GM12878 (cell line): Measurements from ENCODE around the gene SLC39A5. TPM values are rescaled to one million over a fixed set of nuclear protein-coding genes. Genes with fewer than 3 reads are reported as not detected.

Source experiments
- ATAC-seq: fragments of 200-7000 bp; cut with Tn5 transposase; 3 replicates; pipeline ENCODE4 v1.9.1; 2020; ENCODE audit warnings: mild to moderate bottlenecking, moderate library complexity
- BruUV-seq: library from RNA; stranded (reverse); fragments of 400-500 nt; replicated peaks from 2 replicates; lab custom pipeline; 2021; lab: Mats Ljungman, UMichigan
- CTCF ChIA-PET: fragments of 300-600 bp; sonication (Branson Sonifier 250); formaldehyde crosslinking; extraction: SDS; loops from one replicate; lab custom pipeline; 2021; ENCODE audit warnings: inconsistent platforms; lab: Yijun Ruan, JAX
- POLR2A ChIA-PET: fragments of 350-600 bp; formaldehyde crosslinking; extraction: SDS; loops from one replicate; lab custom pipeline; 2021; ENCODE audit warnings: inconsistent platforms; lab: Charles Lee
- RAD21 ChIA-PET: fragments of 300-600 bp; sonication (Branson Sonifier 250); formaldehyde crosslinking; loops from one replicate; lab custom pipeline; 2023; ENCODE audit warnings: antibody characterized with exemption; ENCODE audit not compliant: unreplicated experiment; lab: Charles Lee
- SMC1A ChIA-PET: fragments of 300-600 bp; sonication (Branson Sonifier 250); formaldehyde crosslinking; loops from one replicate; lab custom pipeline; 2023; ENCODE audit not compliant: unreplicated experiment, uncharacterized antibody; lab: Charles Lee
- DNase-seq: peaks from one replicate; pipeline ENCODE4 v3.0.0-alpha.2; 2011; ENCODE audit warnings: low read depth, low spot score
- FAIRE-seq: peaks from 3 replicates; lab custom pipeline; 2011; peaks lifted over from hg19 to GRCh38; lab: Jason Lieb, UNC
- H2AFZ ChIP-seq: 2 replicates; pipeline ENCODE4 v1.6.0; 2011; ENCODE audit warnings: low read depth, low read length, control low read depth; ENCODE audit not compliant: control insufficient read depth
- H3K27ac ChIP-seq: 2 replicates; pipeline ENCODE4 v1.5.1; 2011; ENCODE audit warnings: control low read depth; ENCODE audit not compliant: control insufficient read depth, insufficient read depth
- H3K27me3 ChIP-seq, 2 experiments: replicated peaks in 1 of 2; 2 replicates each; pipeline versions ENCODE4 v1.6.0 to v1.6.1; 2011; ENCODE audit warnings: low read length in 1 of 2; ENCODE audit not compliant: control insufficient read depth in 2 of 2, insufficient read depth in 2 of 2
- H3K36me3 ChIP-seq, 2 experiments: 2 replicates each; pipeline ENCODE4 v1.5.1; 2011; ENCODE audit warnings: low read length in 1 of 2; ENCODE audit not compliant: control insufficient read depth in 2 of 2, insufficient read depth in 2 of 2
- H3K4me1 ChIP-seq: 2 replicates; pipeline ENCODE4 v1.6.1; 2011; ENCODE audit warnings: mild to moderate bottlenecking, low read length, moderate library complexity, mixed read lengths; ENCODE audit not compliant: control insufficient read depth, insufficient read depth
- H3K4me2 ChIP-seq: 2 replicates; pipeline ENCODE4 v1.6.0; 2011; ENCODE audit warnings: control low read depth; ENCODE audit not compliant: control insufficient read depth, insufficient read depth
- H3K4me3 ChIP-seq: fragments of 200-600 bp; sonication (generic); 2 replicates; pipeline ENCODE4 v1.5.1; 2016
- H3K79me2 ChIP-seq: 2 replicates; pipeline ENCODE4 v1.6.0; 2011; ENCODE audit warnings: low read length; ENCODE audit not compliant: control insufficient read depth, insufficient read depth
- H3K9ac ChIP-seq: 2 replicates; pipeline ENCODE4 v1.8.0; 2011; ENCODE audit warnings: low read length, control low read depth, mixed read lengths; ENCODE audit not compliant: control insufficient read depth, insufficient read depth
- H3K9me3 ChIP-seq: replicated peaks from 3 replicates; pipeline ENCODE4 v1.5.1; 2011; ENCODE audit warnings: mild to moderate bottlenecking, low read length; ENCODE audit not compliant: control insufficient read depth, insufficient read depth
- H4K20me1 ChIP-seq: 2 replicates; pipeline ENCODE4 v1.6.0; 2011; ENCODE audit not compliant: control insufficient read depth, insufficient read depth
- CHD1 ChIP-seq: IDR thresholded peaks from 2 replicates; pipeline ENCODE4 v1.6.1; 2012; ENCODE audit warnings: low read depth, low read length, improper control_type of control experiment
- NBN ChIP-seq: fragments of 450-650 bp; IDR thresholded peaks from 2 replicates; pipeline ENCODE4 v1.6.1; 2016
- NR2C1 ChIP-seq: fragments of 450-650 bp; IDR thresholded peaks from 2 replicates; pipeline ENCODE4 v1.6.1; 2017; ENCODE audit warnings: antibody characterized with exemption, mild to moderate bottlenecking, moderate library complexity
- NR2F1 ChIP-seq: fragments of 450-650 bp; conservative IDR thresholded peaks from 2 replicates; pipeline ENCODE4 v1.6.1; 2017; ENCODE audit warnings: mild to moderate bottlenecking
- NRF1 ChIP-seq: conservative IDR thresholded peaks from 2 replicates; pipeline ENCODE4 v1.6.1; 2011; ENCODE audit warnings: mild to moderate bottlenecking, low read depth, low read length, improper control_type of control experiment
- SREBF2 ChIP-seq: IDR thresholded peaks from 2 replicates; pipeline ENCODE4 v1.6.1; 2012; ENCODE audit warnings: mild to moderate bottlenecking, low read length
- ZSCAN29 ChIP-seq: fragments of 450-650 bp; IDR thresholded peaks from 2 replicates; pipeline ENCODE4 v1.6.1; 2017; ENCODE audit warnings: mild to moderate bottlenecking, moderate library complexity
- WGBS: methylation state at CpG from one replicate; pipeline ENCODE4 v1.1.6; 2016; ENCODE audit warnings: low lambda C conversion rate; ENCODE audit not compliant: insufficient replicate concordance, insufficient coverage; ENCODE audit errors: missing lambda C conversion rate; 5-methylcytosine and 5-hydroxymethylcytosine counted together
- in situ Hi-C: fragments of 300-500 bp; cut with MboI; formaldehyde crosslinking; loops from 9 replicates; pipeline ENCODE4 v1.14.3; 2018; ENCODE audit warnings: mixed read lengths
- intact Hi-C: fragments of 100-400 bp; cut with micrococcal nuclease; formaldehyde crosslinking; loops from one replicate; pipeline ENCODE4 v1.14.2; 2022; ENCODE audit not compliant: unreplicated experiment
- polyA plus RNA-seq, 11 experiments: library from polyadenylated mRNA; depleted of rRNA in 4 of 11; unstranded in 6 of 11; stranded (reverse) in 5 of 11; fragments of >200 nt; fragmentation: Nextera tagmentation in 4 of 11; fragmentation: Illumina TruSeq in 1 of 11; extraction: Ambion mirVana in 4 of 11; extraction: Trizol in 1 of 11; gene quantifications; 1 replicate in 1 of 11; 2 replicates in 10 of 11; pipeline versions ENCODE4 v1.2.1 to v1.2.3, GENCODE V29; 2011 to 2016; ENCODE audit warnings: inconsistent platforms in 2 of 11, missing spikeins in 2 of 11, low read depth in 1 of 11
- total RNA-seq, 4 experiments: library from RNA; depleted of rRNA in 3 of 4; stranded (reverse); fragments of >200 nt in 3 of 4; fragmentation: Illumina TruSeq in 1 of 4; extraction: Trizol in 1 of 4; gene quantifications; 2 replicates each; pipeline versions ENCODE4 v1.2.1 to v1.2.3, GENCODE V29; 2013 to 2021
- TF ChIP-seq, protein P1 (sequence below): IDR thresholded peaks from 2 replicates; pipeline ENCODE4 v1.6.1; 2011; ENCODE audit warnings: low read depth, mild to moderate bottlenecking, low read length, moderate library complexity, borderline replicate concordance; ENCODE audit errors: extremely low read depth
- TF ChIP-seq, protein P2 (sequence below): fragments of 450-650 bp; IDR thresholded peaks from 2 replicates; pipeline ENCODE4 v1.6.1; 2016; ENCODE audit warnings: mild to moderate bottlenecking, moderate library complexity, borderline replicate concordance

SLC39A5 gene
- total and polyA plus RNA-seq, 10 of the 15 experiments (the other 5 are each of a cell fraction or from before 2014, with no cell fraction given), result 0.15 to 0.56 (median 0.15) TPM; not detected in 7

DNA sequence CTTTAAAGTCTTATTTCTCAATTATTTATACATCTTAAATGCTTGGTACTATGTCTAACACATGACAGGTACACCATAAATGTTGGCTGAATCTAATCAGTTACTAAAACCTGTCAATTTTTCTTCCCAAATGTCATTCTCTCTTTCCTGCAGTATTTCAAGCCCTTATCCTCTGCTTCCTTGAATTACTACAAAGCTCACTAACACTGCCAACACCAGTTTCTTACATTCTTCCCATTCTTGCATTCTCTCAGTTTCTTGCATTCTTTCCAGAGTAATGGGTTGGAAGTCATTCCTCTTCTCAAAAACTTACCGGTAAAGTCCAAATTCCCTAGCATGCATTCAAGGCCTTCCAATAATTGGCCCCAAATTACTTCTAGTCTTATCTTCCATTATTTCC is 31.0 kb upstream of the SLC39A5 start (continued):
- TF ChIP-seq, protein P1, sequence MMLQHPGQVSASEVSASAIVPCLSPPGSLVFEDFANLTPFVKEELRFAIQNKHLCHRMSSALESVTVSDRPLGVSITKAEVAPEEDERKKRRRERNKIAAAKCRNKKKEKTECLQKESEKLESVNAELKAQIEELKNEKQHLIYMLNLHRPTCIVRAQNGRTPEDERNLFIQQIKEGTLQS, result no peak
- no peak for TF ChIP-seq SREBF2
- TF ChIP-seq NBN, result no peak
- TF ChIP-seq, all 136 proteins: peak for 0

DNA sequence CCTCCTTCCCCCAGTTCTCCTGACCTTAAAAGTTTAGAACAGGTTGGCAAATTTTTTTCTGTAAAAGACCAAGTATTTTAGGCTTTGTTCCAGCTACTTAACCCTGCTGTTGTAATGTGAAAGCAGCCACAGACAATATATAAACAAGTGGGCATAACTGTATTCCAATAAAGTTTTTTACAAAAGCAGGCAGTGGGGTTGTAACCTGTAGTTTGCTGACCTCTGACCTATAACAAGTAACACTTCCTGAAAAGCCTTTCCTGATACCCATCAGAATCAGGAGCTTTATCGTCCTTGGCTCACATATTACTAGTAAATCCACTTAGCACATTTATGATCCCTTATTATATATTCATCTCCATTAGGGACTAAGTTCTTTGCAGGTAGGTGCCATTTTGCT is 27.5 kb upstream of the SLC39A5 start:
- TF ChIP-seq, protein P2, sequence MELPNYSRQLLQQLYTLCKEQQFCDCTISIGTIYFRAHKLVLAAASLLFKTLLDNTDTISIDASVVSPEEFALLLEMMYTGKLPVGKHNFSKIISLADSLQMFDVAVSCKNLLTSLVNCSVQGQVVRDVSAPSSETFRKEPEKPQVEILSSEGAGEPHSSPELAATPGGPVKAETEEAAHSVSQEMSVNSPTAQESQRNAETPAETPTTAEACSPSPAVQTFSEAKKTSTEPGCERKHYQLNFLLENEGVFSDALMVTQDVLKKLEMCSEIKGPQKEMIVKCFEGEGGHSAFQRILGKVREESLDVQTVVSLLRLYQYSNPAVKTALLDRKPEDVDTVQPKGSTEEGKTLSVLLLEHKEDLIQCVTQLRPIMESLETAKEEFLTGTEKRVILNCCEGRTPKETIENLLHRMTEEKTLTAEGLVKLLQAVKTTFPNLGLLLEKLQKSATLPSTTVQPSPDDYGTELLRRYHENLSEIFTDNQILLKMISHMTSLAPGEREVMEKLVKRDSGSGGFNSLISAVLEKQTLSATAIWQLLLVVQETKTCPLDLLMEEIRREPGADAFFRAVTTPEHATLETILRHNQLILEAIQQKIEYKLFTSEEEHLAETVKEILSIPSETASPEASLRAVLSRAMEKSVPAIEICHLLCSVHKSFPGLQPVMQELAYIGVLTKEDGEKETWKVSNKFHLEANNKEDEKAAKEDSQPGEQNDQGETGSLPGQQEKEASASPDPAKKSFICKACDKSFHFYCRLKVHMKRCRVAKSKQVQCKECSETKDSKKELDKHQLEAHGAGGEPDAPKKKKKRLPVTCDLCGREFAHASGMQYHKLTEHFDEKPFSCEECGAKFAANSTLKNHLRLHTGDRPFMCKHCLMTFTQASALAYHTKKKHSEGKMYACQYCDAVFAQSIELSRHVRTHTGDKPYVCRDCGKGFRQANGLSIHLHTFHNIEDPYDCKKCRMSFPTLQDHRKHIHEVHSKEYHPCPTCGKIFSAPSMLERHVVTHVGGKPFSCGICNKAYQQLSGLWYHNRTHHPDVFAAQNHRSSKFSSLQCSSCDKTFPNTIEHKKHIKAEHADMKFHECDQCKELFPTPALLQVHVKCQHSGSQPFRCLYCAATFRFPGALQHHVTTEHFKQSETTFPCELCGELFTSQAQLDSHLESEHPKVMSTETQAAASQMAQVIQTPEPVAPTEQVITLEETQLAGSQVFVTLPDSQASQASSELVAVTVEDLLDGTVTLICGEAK, result peak; percentile 77
- TF ChIP-seq NR2F1 (0 out of 2 replicates have a peak, but pooled peaks have one; percentile 32), NR2C1 (peak; percentile 56; the same call in 1 of the 2 replicates), NRF1 (no peak), CHD1 (no peak), ZSCAN29 (no peak)
- Histone ChIP-seq H4K20me1 (no peaks in the 10 kb centered on the region; the same call in 1 of the 2 replicates), H3K79me2 (no peaks in the 10 kb centered on the region), H3K27me3 (no peaks in the 10 kb centered on the region), H3K4me3 (no peak overlapping the region), H3K27ac (no peak overlapping the region), H2AFZ (no peak overlapping the region), H3K36me3 (peaks cover 4 to 9% of the 10 kb centered on the region in 2 experiments), H3K4me2 (no peak overlapping the region), H3K4me1 (no peaks in the 10 kb centered on the region), H3K9me3 (no peaks in the 10 kb centered on the region), H3K9ac (no peak overlapping the region)
- ChIA-PET CTCF (interaction anchor here (0.8 to 1.9 kb wide), 6 partner anchors 12 to 261 kb away, joined by 3 to 11 read pairs (median 4); partner anchors contain the start of genes ANKRD52, RNF41 and SMARCC2), POLR2A (interaction anchor here (2.2 kb wide), 1 partner anchor 19 kb away, joined by 8 read pairs; the partner anchor contains the start of gene RNF41), SMC1A (interaction anchor here (1.0 kb wide), 1 partner anchor 235 kb away, joined by 3 read pairs; no protein-coding TSS in a partner anchor), RAD21 (interaction anchor here (0.6 to 1.7 kb wide), 3 partner anchors 11 to 75 kb away, joined by 3 to 5 read pairs (median 5); partner anchors contain the start of genes ESYT1 and RNF41)
- WGBS, result 92% methylated on average over 1 of the region's 1 CpG
- in situ Hi-C loops, result no loop called here
- intact Hi-C loops, result no loop called here
- BruUV-seq, result no TSS peak
- ATAC-seq, result no peak
- no peak for DNase-seq
- no peak for FAIRE-seq
